Upper lobe of left lung (tissue), 6 donors: ENCODE results near the gene ADGRD1. TPM values are rescaled to one million over a fixed set of nuclear protein-coding genes. Genes with fewer than 3 reads are reported as not detected.
A peak's percentile ranks its signal among the peaks of the same experiment; 100 is the strongest.

Experiments used
- ATAC-seq, 2 donors: fragments of 200-7000 bp; cut with Tn5 transposase; one replicate each; pipeline ENCODE4 v1.9.1; 2022; ENCODE audit warnings: mild to moderate bottlenecking in 2 of 2, moderate library complexity in 2 of 2; ENCODE audit not compliant: low FRiP score in 2 of 2
- DNase-seq, 2 donors: peaks; one replicate each; pipeline ENCODE4 v3.0.0-alpha.2; 2019 to 2020
- H3K27ac ChIP-seq, 4 donors: fragments of 200-600 bp; sonication (generic); one replicate each; pipeline ENCODE4 v1.5.1; 2016 to 2019
- H3K27me3 ChIP-seq, 4 donors: fragments of 200-600 bp; sonication (generic); one replicate each; pipeline ENCODE4 v1.5.1; 2017 to 2019
- H3K36me3 ChIP-seq, 4 donors: fragments of 200-600 bp; sonication (generic); one replicate each; pipeline ENCODE4 v1.5.1; 2016 to 2019
- H3K4me1 ChIP-seq, 4 donors: fragments of 200-600 bp; sonication (generic); one replicate each; pipeline ENCODE4 v1.5.1; 2018 to 2019
- H3K4me3 ChIP-seq, 4 donors: fragments of 200-600 bp; sonication (generic); one replicate each; pipeline ENCODE4 v1.5.1; 2017 to 2019; ENCODE audit warnings: mild to moderate bottlenecking in 2 of 4, moderate library complexity in 1 of 4
- H3K9me3 ChIP-seq, 4 donors: fragments of 200-600 bp; sonication (generic); one replicate each; pipeline ENCODE4 v1.5.1; 2018 to 2019
- EP300 ChIP-seq, 4 donors: sonication (generic); formaldehyde crosslinking; IDR thresholded peaks; one replicate each; pipeline ENCODE4 v1.5.1; 2017; ENCODE audit warnings: antibody characterized with exemption in 4 of 4, control low read depth in 2 of 4
- POLR2A ChIP-seq, 4 donors: fragments of 450-650 bp; IDR thresholded peaks; one replicate each; pipeline ENCODE4 v1.5.1; 2016 to 2017; ENCODE audit warnings: antibody characterized with exemption in 4 of 4, mild to moderate bottlenecking in 2 of 4
- POLR2AphosphoS5 ChIP-seq, 2 donors: sonication (generic); formaldehyde crosslinking; IDR thresholded peaks; one replicate each; pipeline ENCODE4 v1.5.1; 2017; ENCODE audit warnings: antibody characterized with exemption in 2 of 2
- WGBS, 2 donors: methylation state at CpG; one replicate each; pipeline ENCODE4 v1.1.5; 2017 to 2018; 5-methylcytosine and 5-hydroxymethylcytosine counted together
- total RNA-seq, 6 donors: library from RNA; depleted of rRNA in 4 of 6; stranded (reverse); fragments of >200 nt in 4 of 6; gene quantifications; one replicate each; pipeline versions ENCODE4 v1.1.0 to v1.2.1, GENCODE V29; 2016 to 2021
- TF ChIP-seq, protein P1 (sequence below), 6 experiments: fragments of 450-650 bp in 4 of 6; fragments of 200-600 bp in 2 of 6; sonication (generic) in 2 of 6; IDR thresholded peaks; one replicate each; pipeline ENCODE4 v1.5.1; 2016 to 2019; ENCODE audit warnings: antibody characterized with exemption in 6 of 6
- donor health status: DM: no; HTN: no; CAD: no; lungs with moderate emphysema.
- donor health status: DM: no; HTN: yes; CAD: no; lungs with severe emphysema.

ADGRD1 gene
- total RNA-seq, 6 donors from 2014 or later: 84.2 to 124 (median 94.7) TPM

GRCh38 chr12:131011165-131012079 lies 57.7 kb downstream of the ADGRD1 start:
- H3K27ac ChIP-seq: peak overlapping the region in 1 of 4 donors; percentile 63

GRCh38 chr12:131012279-131013069 lies 58.8 kb downstream of the ADGRD1 start:
- DNase-seq: no peak
- ATAC-seq: no peak
- H3K27ac ChIP-seq: peak overlapping the region in 1 of 4 donors; percentile 26
- H3K4me3 ChIP-seq: no peak overlapping the region
- H3K27me3 ChIP-seq: no peaks in the 10 kb centered on the region
- H3K9me3 ChIP-seq: no peaks in the 10 kb centered on the region
- H3K36me3 ChIP-seq: peaks cover 0 to 41% (median 11%) of the 10 kb centered on the region in 4 donors
- no peak for TF ChIP-seq POLR2AphosphoS5 (IDR thresholded peaks at IDR 0.05)
- TF ChIP-seq, protein P1, sequence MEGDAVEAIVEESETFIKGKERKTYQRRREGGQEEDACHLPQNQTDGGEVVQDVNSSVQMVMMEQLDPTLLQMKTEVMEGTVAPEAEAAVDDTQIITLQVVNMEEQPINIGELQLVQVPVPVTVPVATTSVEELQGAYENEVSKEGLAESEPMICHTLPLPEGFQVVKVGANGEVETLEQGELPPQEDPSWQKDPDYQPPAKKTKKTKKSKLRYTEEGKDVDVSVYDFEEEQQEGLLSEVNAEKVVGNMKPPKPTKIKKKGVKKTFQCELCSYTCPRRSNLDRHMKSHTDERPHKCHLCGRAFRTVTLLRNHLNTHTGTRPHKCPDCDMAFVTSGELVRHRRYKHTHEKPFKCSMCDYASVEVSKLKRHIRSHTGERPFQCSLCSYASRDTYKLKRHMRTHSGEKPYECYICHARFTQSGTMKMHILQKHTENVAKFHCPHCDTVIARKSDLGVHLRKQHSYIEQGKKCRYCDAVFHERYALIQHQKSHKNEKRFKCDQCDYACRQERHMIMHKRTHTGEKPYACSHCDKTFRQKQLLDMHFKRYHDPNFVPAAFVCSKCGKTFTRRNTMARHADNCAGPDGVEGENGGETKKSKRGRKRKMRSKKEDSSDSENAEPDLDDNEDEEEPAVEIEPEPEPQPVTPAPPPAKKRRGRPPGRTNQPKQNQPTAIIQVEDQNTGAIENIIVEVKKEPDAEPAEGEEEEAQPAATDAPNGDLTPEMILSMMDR (IDR thresholded peaks at IDR 0.05): no peak
- no peak for TF ChIP-seq EP300 (IDR thresholded peaks at IDR 0.05)
- TF ChIP-seq POLR2A (IDR thresholded peaks at IDR 0.05): no peak
- WGBS, 2 donors: 86 to 88% methylated on average over 22 to 23 of the region's 23 CpGs
- peaks cover 0 to under 1% (median 0%) of the 10 kb centered on the region in 4 donors for H3K4me1 ChIP-seq

More at GRCh38 chr12:131011165-131012079, 57.7 kb downstream of the ADGRD1 start:
- no peak for TF ChIP-seq EP300 (IDR thresholded peaks at IDR 0.05)
- TF ChIP-seq POLR2AphosphoS5 (IDR thresholded peaks at IDR 0.05): no peak
- TF ChIP-seq, protein P1 (IDR thresholded peaks at IDR 0.05): no peak
- TF ChIP-seq POLR2A (IDR thresholded peaks at IDR 0.05): no peak
- H3K36me3 ChIP-seq: peaks cover 0 to 46% (median 7%) of the 10 kb centered on the region in 4 donors
- DNase-seq: no peak
- H3K27me3 ChIP-seq: no peaks in the 10 kb centered on the region
- no peak overlapping the region for H3K4me3 ChIP-seq
- peaks cover 0 to 7% (median 3%) of the 10 kb centered on the region in 4 donors for H3K4me1 ChIP-seq
- 88 to 94% methylated on average over 38 to 40 of the region's 40 CpGs for whole genome bisulfite sequencing, 2 donors
- peak in 1 of 2 donors; percentile 38 for ATAC-seq
- no peaks in the 10 kb centered on the region for H3K9me3 ChIP-seq

DNA sequence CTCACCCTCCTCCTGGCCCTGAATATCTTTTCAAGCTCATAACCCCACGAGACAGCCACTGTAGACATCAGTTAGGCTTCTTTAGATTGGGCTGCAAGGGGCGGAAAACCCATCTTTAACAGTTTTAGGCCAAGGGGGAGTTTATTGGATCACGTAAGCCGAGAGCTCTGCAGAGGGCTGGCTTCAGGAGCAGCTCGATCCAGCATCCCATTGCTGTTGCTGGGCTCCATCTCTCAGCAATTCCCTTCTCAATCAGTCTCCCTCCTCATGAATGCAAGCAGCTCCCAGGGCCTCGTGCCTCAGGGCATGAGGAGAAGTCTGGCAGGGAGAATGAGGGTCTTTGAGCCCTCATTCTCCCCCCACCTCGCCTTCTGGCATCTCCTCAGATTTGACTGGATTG lies 59.4 kb downstream of the ADGRD1 start:
- no peak overlapping the region for H3K4me3 ChIP-seq
- ATAC-seq: no peak
- no peaks in the 10 kb centered on the region for H3K27me3 ChIP-seq
- 88 to 94% methylated on average over 7 of the region's 7 CpGs for WGBS, 2 donors
- peak overlapping the region in 1 of 4 donors; percentile 26 for H3K27ac ChIP-seq
- peaks cover 0 to 37% (median 11%) of the 10 kb centered on the region in 4 donors for H3K36me3 ChIP-seq
- H3K4me1 ChIP-seq: no peaks in the 10 kb centered on the region
- no peaks in the 10 kb centered on the region for H3K9me3 ChIP-seq
- DNase-seq: no peak
- TF ChIP-seq EP300 (IDR thresholded peaks at IDR 0.05) (no peak), POLR2A (IDR thresholded peaks at IDR 0.05) (no peak), POLR2AphosphoS5 (IDR thresholded peaks at IDR 0.05) (no peak)
- TF ChIP-seq, protein P1 (IDR thresholded peaks at IDR 0.05): no peak

DNA sequence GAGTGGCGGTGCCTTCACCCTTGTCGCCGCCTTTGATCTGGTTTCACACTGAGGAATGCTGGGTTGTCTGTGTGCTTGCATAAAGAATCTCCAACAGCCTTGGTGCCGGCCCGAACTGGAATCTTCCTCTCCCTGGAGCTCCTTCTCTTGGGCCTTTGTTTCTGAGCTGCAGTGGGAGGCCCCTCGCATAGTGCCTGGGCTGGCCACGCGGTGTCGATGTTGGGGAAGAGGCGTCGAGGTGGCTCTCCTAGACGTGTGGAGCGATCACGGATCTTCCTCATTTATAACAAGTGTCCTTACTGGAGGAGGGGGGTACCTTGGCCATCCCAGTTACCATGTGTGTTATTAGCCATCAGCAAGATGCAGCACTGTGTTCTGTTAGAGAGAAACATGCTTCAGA lies 60.6 kb downstream of the ADGRD1 start:
- no peaks in the 10 kb centered on the region for H3K9me3 ChIP-seq
- no peak for DNase-seq
- no peak overlapping the region for H3K27ac ChIP-seq
- H3K27me3 ChIP-seq: no peaks in the 10 kb centered on the region
- ATAC-seq: no peak
- H3K4me3 ChIP-seq: no peak overlapping the region
- 90 to 92% methylated on average over 14 of the region's 14 CpGs for WGBS, 2 donors
- no peak for TF ChIP-seq EP300 (IDR thresholded peaks at IDR 0.05)
- H3K4me1 ChIP-seq: no peaks in the 10 kb centered on the region
- peaks cover 0 to 35% (median 11%) of the 10 kb centered on the region in 4 donors for H3K36me3 ChIP-seq
